IMR-90 (cell line): Measurements from ENCODE around the gene DCLK1. TPM values are rescaled to one million over a fixed set of nuclear protein-coding genes. Genes with fewer than 3 reads are reported as not detected.

ENCODE experiments used
- ATAC-seq: fragments of 200-7000 bp; cut with Tn5 transposase; 2 replicates; pipeline ENCODE4 v1.9.1; 2020; ENCODE audit warnings: low read depth, mild to moderate bottlenecking, moderate library complexity
- BruUV-seq: library from RNA; stranded (reverse); fragments of 400-500 nt; replicated peaks from 2 replicates; lab custom pipeline; 2021; lab: Mats Ljungman, UMichigan
- CTCF ChIA-PET: fragments of 300-600 bp; formaldehyde crosslinking; extraction: SDS; loops from one replicate; lab custom pipeline; 2021; ENCODE audit warnings: antibody characterized with exemption; lab: Yijun Ruan, JAX
- POLR2A ChIA-PET: fragments of 300-600 bp; sonication (Branson Sonifier 250); formaldehyde crosslinking; loops from one replicate; lab custom pipeline; 2022; ENCODE audit warnings: antibody characterized with exemption; ENCODE audit not compliant: unreplicated experiment; lab: Charles Lee
- DNase-seq: peaks from one replicate; pipeline ENCODE4 v3.0.0; 2013
- H2AFZ ChIP-seq: replicated peaks from 2 replicates; pipeline ENCODE3; 2013; ENCODE audit warnings: low read length, mild to moderate bottlenecking; ENCODE audit not compliant: poor library complexity
- H2AK5ac ChIP-seq: 2 replicates; pipeline ENCODE4 v1.6.1; 2013; ENCODE audit warnings: low read depth, low read length, inconsistent platforms
- H2AK9ac ChIP-seq: replicated peaks from 2 replicates; pipeline ENCODE3; 2013; ENCODE audit warnings: mild to moderate bottlenecking, low read depth, low read length, moderate library complexity; ENCODE audit not compliant: poor library complexity
- H2BK120ac ChIP-seq: 2 replicates; pipeline ENCODE4 v1.6.1; 2013; ENCODE audit warnings: low read depth, low read length, inconsistent platforms
- H2BK15ac ChIP-seq: 3 replicates; pipeline ENCODE4 v1.6.1; 2013; ENCODE audit warnings: low read depth, low read length, inconsistent platforms
- H2BK20ac ChIP-seq: 2 replicates; pipeline ENCODE4 v1.6.1; 2013; ENCODE audit warnings: low read depth, mild to moderate bottlenecking, inconsistent platforms, low read length, moderate library complexity
- H2BK5ac ChIP-seq: 2 replicates; pipeline ENCODE4 v1.6.1; 2013; ENCODE audit warnings: mild to moderate bottlenecking, low read depth, low read length, inconsistent platforms; ENCODE audit not compliant: poor library complexity, severe bottlenecking
- H3K14ac ChIP-seq: replicated peaks from 2 replicates; pipeline ENCODE4 v1.6.1; 2013; ENCODE audit warnings: low read depth, low read length, inconsistent platforms
- H3K18ac ChIP-seq: 2 replicates; pipeline ENCODE4 v1.6.1; 2013; ENCODE audit warnings: low read depth, low read length, control low read depth
- H3K23ac ChIP-seq: 2 replicates; pipeline ENCODE4 v1.6.1; 2013; ENCODE audit warnings: low read depth, low read length, inconsistent platforms
- H3K27ac ChIP-seq: 2 replicates; pipeline ENCODE4 v1.5.1; 2013; ENCODE audit warnings: mild to moderate bottlenecking, control low read depth, low read length; ENCODE audit not compliant: insufficient read depth
- H3K27me3 ChIP-seq: 2 replicates; pipeline ENCODE4 v1.6.1; 2013; ENCODE audit warnings: low read length; ENCODE audit not compliant: control insufficient read depth, insufficient read depth
- H3K36me3 ChIP-seq: 2 replicates; pipeline ENCODE4 v1.6.1; 2013; ENCODE audit warnings: low read length, mixed read lengths; ENCODE audit not compliant: control insufficient read depth, insufficient read depth
- H3K4ac ChIP-seq: 2 replicates; pipeline ENCODE4 v1.6.1; 2013; ENCODE audit warnings: low read depth, low read length, inconsistent platforms
- H3K4me1 ChIP-seq: 2 replicates; pipeline ENCODE4 v1.6.1; 2013; ENCODE audit warnings: low read length, mixed read lengths; ENCODE audit not compliant: control insufficient read depth, insufficient read depth
- H3K4me2 ChIP-seq: 2 replicates; pipeline ENCODE4 v1.6.1; 2013; ENCODE audit warnings: low read depth, mild to moderate bottlenecking, control low read depth, low read length, moderate library complexity
- H3K4me3 ChIP-seq: 2 replicates; pipeline ENCODE4 v1.5.1; 2013; ENCODE audit warnings: low read depth, mild to moderate bottlenecking, control low read depth, low read length, moderate library complexity; ENCODE audit not compliant: insufficient read depth
- H3K56ac ChIP-seq: 2 replicates; pipeline ENCODE4 v1.6.1; 2013; ENCODE audit warnings: low read length, inconsistent platforms; ENCODE audit not compliant: insufficient read depth; ENCODE audit errors: extremely low read depth
- H3K79me1 ChIP-seq, 2 experiments: 2 replicates each; pipeline ENCODE4 v1.6.1; 2013; ENCODE audit warnings: low read length in 2 of 2, inconsistent platforms in 1 of 2, low read depth in 1 of 2
- H3K9ac ChIP-seq: 2 replicates; pipeline ENCODE4 v1.6.1; 2013; ENCODE audit warnings: low read depth, low read length, control low read depth
- H3K9me1 ChIP-seq: 2 replicates; pipeline ENCODE4 v1.6.1; 2013; ENCODE audit warnings: low read length, inconsistent platforms; ENCODE audit not compliant: insufficient read depth
- H3K9me3 ChIP-seq: 2 replicates; pipeline ENCODE4 v1.6.1; 2013; ENCODE audit warnings: low read length; ENCODE audit not compliant: control insufficient read depth, insufficient read depth
- H4K20me1 ChIP-seq: 2 replicates; pipeline ENCODE4 v1.6.1; 2013; ENCODE audit warnings: low read length, inconsistent platforms; ENCODE audit not compliant: insufficient read depth
- H4K5ac ChIP-seq: 2 replicates; pipeline ENCODE4 v1.6.1; 2013; ENCODE audit warnings: mild to moderate bottlenecking, low read depth, low read length, control low read depth
- H4K8ac ChIP-seq, 2 experiments: 2 replicates each; pipeline ENCODE4 v1.6.1; 2013; ENCODE audit warnings: low read depth in 2 of 2, low read length in 2 of 2, control low read depth in 1 of 2, inconsistent platforms in 1 of 2
- H4K91ac ChIP-seq: 2 replicates; pipeline ENCODE4 v1.6.1; 2013; ENCODE audit warnings: low read depth, low read length, inconsistent platforms; ENCODE audit not compliant: insufficient read depth
- CEBPB ChIP-seq: IDR thresholded peaks from 2 replicates; pipeline ENCODE4 v1.6.1; 2012; ENCODE audit warnings: low read depth, low read length, improper control_type of control experiment
- MXI1 ChIP-seq: IDR thresholded peaks from 2 replicates; pipeline ENCODE4 v1.6.1; 2012; ENCODE audit warnings: low read depth, mild to moderate bottlenecking, low read length, moderate library complexity, borderline replicate concordance
- WGBS, 2 experiments: methylation state at CpG; one replicate each; pipeline versions ENCODE4 v1.1.5 to v1.1.7; 2013; ENCODE audit warnings: missing lambda C conversion rate in 2 of 2; ENCODE audit not compliant: insufficient read length in 1 of 2; ENCODE audit errors: extremely low coverage in 2 of 2; 5-methylcytosine and 5-hydroxymethylcytosine counted together
- dilution Hi-C: fragments of 300-500 bp; cut with HindIII; formaldehyde crosslinking; loops from one replicate; pipeline ENCODE4 v1.14.3; 2018; ENCODE audit warnings: low sequenced_read_pairs; ENCODE audit not compliant: unreplicated experiment
- in situ Hi-C: fragments of 300-500 bp; cut with MboI; formaldehyde crosslinking; loops from 3 replicates; pipeline ENCODE4 v1.14.3; 2019; ENCODE audit warnings: low sequenced_read_pairs, inconsistent platforms, mixed read lengths
- intact Hi-C: fragments of 100-400 bp; cut with micrococcal nuclease; formaldehyde crosslinking; loops from 2 replicates; pipeline ENCODE4 v1.10.0; 2022
- polyA plus RNA-seq, 3 experiments: library from polyadenylated mRNA; depleted of rRNA; stranded (reverse); fragments of >200 nt; gene quantifications; 2 replicates each; pipeline ENCODE4 v1.2.3, GENCODE V29; 2012; ENCODE audit warnings: low replicate concordance in 1 of 3
- total RNA-seq: library from RNA; depleted of rRNA; stranded (reverse); fragments of >200 nt; gene quantifications from 2 replicates; pipeline ENCODE4 v1.2.3, GENCODE V29; 2012

The DCLK1 gene
- total and polyA plus RNA-seq, 2 of the 4 experiments (the other 2 are of a cell fraction), result under 0.01 to 0.02 TPM

GRCh38 chr13:35723821-35724220, 407.4 kb downstream of the DCLK1 start:
- Histone ChIP-seq H3K4ac (no peak overlapping the region; the same call in 1 of the 2 replicates), H4K20me1 (no peaks in the 10 kb centered on the region), H3K18ac (no peak overlapping the region), H2BK5ac (no peak overlapping the region), H3K4me2 (no peak overlapping the region), H3K23ac (no peak overlapping the region), H3K56ac (no peak overlapping the region), H4K5ac (no peak overlapping the region), H3K9me1 (no peaks in the 10 kb centered on the region; the same call in 1 of the 2 replicates), H3K27ac (no peak overlapping the region), H3K27me3 (no peaks in the 10 kb centered on the region), H2BK120ac (peak overlapping the region; percentile 14), H3K9me3 (no peaks in the 10 kb centered on the region), H4K91ac (no peak overlapping the region), H3K4me1 (peaks cover 8% of the 10 kb centered on the region), H2AK5ac (no peak overlapping the region), H2BK15ac (0 out of 3 replicates have a peak overlapping the region, but pooled peaks have one; percentile 26), H3K14ac (0 out of 2 replicates have a peak overlapping the region, but pooled peaks have one; percentile 25), H2BK20ac (0 out of 2 replicates have a peak overlapping the region, but pooled peaks have one; percentile 38), H2AFZ (no peak overlapping the region), H2AK9ac (no peak overlapping the region), H3K4me3 (no peak overlapping the region), H3K9ac (no peak overlapping the region), H4K8ac (no peak overlapping the region), H3K36me3 (no peaks in the 10 kb centered on the region), H3K79me1 (no peaks in the 10 kb centered on the region)
- in situ Hi-C loops (loop anchor here (10.0 kb wide), 1 partner anchor 231 kb away; no protein-coding TSS in a partner anchor), dilution Hi-C loops (no loop called here), intact Hi-C loops (loop anchor here (1.0 to 10.0 kb wide), 3 partner anchors 65 to 517 kb away; partner anchors contain the start of gene MAB21L1)
- BruUV-seq, result no TSS peak
- no CpG with 5 or more reads among the region's 5 CpGs for WGBS, 2 experiments
- ChIA-PET CTCF (interaction anchor here (0.5 to 3.3 kb wide), 3 partner anchors 65 to 93 kb away, joined by 5 to 25 read pairs (median 11); no protein-coding TSS in a partner anchor), POLR2A (no interaction called here)
- DNase-seq (peak; percentile 34), ATAC-seq (0 out of 2 replicates have a peak, but pooled peaks have one; percentile 5)
- TF ChIP-seq CEBPB (peak; percentile 35; the same call in 1 of the 2 replicates), MXI1 (no peak)
